GM19463 (cell line): Measurements from ENCODE around the gene NPC1.
A peak's percentile ranks its signal among the peaks of the same experiment; 100 is the strongest.
"Not testable (repeated sequence)": the region's sequence is repeated elsewhere in the genome, so short reads cannot be mapped to it uniquely, and the experiment has no call there.

ENCODE experiments used
- ATAC-seq: cut with Tn5 transposase; IDR thresholded peaks from one replicate; pipeline ENCODE4 v1.9.1; 2021; ENCODE audit warnings: mild to moderate bottlenecking, moderate library complexity; ENCODE audit not compliant: unreplicated experiment

The NPC1 gene

DNA sequence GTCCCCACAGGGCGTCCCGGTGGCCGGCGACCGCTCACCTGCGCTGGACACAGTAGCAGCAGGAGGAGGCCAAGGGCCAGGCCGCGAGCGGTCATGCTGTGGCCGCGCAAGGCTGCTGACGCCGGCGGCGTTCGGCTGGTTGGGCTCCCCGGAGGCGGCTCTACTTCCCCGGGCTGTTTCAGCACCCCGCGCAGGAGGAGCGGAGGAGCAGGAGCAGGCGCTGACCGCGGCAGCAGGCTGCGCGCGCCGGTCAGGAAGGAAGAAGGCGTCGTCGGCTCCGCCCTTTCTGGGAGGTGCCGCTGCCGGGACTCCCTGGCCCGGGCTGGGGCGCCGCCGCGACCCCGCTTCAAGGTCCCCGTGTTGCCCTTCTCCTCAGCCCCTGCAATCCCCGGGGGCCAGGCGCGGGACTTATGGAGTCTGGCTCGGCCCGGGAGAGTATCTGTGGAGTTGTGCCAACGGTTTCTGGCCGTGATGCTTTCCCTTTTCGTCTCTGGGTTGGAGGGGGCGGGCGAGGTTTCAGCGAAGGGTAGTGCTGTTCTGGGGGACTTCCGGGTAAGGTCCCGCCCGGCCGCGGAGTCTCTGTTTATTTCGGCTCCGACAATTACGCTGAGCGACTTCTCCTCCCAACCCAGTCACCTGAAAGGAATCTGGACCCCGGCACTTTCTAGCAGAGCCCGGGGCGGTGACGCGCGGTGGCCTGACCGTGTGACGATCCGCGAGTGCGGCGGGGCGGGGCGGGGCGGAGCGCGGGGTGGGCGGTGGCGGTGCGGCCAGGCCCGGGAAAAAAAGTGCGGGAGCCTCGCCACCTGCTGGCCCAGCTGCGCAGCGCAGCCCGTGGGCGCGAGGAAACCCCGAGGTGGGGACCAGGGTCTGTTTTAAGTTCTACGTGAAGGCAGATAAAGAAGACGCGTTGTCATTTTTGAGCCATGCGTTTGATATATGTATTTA, at the start of gene NPC1:
Gene NPC1, minus strand, starts transcription at position 258 of the 948 bp plus-strand sequence. Its CDS starts 163 bp downstream, at position 95.
- ATAC-seq: peak; percentile 85

DNA sequence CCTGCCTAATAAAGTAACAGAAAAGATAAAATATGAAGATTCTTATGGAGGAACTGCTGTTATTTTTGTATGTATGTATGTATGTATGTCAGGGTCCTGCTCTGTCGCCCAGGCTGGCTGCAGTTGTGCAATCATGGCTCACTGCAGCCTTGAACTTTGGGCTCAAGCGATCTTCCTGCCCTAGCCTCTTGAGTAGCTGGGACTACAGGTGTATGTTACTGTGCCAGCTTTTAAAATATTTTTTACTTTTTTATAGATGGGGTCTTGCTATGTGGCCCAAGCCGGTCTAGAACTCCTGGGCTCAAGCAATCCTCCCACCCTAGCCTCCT, 49.7 kb upstream of the NPC1 start:
- no peak for ATAC-seq

DNA sequence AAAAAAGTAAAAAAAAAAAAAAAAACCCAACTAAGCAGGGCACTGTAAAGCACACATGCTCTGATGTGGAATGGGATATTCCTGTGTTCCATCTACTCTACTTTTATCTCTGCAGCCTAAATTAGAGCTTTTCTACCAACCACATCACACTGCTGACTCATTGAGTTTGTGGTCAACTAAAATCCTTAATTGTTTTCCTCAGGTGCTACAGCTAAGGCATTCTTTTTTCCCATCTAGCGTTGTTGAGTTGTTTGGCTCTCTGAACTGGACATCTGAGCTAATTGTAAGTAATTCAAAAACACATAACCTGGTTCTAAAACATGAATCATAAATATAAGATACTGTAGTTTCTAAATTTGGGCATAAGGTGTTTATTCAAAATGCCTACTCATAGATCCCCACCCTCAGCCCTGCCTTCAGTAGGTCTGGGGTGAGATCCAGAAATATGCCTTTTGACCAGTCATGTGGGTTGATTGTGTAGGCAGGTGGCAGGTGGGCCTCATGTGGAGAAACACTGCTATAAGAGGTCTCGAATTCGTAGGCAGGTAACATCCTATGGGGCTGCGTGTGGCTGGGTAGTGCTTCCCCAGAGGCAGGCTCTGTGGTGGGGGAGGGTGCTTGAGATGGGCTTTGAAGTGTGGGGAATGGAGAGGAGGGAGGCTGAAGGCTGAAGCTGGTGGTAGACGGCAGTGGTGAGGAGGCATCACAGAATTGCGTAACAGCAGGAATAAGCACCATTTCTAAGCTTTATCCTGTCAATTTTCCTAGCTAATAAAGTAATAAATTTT, 49.2 kb upstream of the NPC1 start:
- no peak for ATAC-seq

GRCh38 chr18:23634692-23635091, 48.4 kb upstream of the NPC1 start:
- no peak for ATAC-seq

DNA sequence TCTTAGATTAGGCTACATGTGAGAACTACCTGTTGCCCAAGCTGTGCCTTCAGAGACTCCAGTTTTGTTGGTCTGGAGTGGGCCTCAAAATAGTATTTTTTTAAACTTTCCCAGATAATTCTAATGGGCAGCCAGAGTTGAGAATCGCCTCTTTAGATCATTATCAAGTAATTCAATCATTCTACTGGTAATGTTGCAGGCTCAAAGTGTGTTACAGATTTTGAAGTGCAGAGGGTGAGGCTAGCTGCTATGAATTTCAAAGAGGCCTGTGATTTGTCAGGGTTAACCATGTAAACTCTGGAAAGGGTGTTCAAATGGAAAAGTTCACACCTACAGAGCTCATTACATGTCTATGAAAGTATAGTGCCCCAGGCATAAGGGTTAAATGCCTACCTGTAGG, 46.3 kb upstream of the NPC1 start:
- ATAC-seq: no peak

- ATAC-seq: no peak
Measured at GRCh38 chr18:23631746-23632145, 45.4 kb upstream of the NPC1 start.

DNA sequence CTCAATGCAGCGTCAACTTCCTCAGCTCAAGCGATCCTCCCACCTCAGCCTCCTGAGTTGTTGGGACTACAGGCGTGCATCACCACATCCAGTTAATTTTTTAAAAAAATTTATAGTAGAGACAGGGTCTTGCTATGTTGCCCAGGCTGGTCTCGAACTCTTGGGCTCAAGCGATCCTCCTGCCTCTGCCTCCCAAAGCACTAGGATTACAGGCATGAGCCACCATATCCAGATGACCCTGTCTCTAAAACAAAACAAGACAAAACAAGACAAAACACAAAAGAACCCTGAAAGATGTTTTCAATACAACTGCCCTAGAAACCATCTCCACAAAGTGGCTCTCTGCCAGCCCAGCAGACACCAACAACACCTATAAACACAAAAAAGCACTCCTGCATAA, 45.0 kb upstream of the NPC1 start:
- no peak for ATAC-seq

DNA sequence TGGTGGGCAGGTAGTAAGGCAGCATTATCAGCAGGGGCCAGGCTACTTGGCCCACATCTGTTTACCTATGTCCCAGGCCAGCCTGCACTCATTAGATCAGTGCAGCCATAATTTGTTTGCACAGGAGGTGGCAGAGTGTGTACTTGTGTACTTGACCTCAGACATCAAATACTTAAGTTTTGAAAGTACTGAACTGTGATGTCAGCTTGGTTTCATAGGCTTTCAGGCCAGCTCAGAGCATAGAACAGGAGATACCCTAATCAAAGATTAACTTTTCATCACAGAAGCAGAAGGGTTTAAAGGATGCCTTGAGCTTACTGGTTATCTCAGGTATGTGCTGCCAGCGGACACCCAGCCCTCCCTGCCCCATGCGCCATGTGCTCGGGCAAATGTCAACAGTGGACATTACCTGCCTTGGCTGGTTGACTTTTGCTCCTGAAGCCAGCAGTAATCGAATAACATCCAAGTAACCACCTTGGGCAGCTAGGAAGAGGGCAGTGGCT, 43.2 kb upstream of the NPC1 start:
- peak; percentile 96 for ATAC-seq

GRCh38 chr18:23627970-23628369, 41.7 kb upstream of the NPC1 start:
- ATAC-seq: no peak

GRCh38 chr18:23627321-23627720, 41.0 kb upstream of the NPC1 start:
- no peak for ATAC-seq

DNA sequence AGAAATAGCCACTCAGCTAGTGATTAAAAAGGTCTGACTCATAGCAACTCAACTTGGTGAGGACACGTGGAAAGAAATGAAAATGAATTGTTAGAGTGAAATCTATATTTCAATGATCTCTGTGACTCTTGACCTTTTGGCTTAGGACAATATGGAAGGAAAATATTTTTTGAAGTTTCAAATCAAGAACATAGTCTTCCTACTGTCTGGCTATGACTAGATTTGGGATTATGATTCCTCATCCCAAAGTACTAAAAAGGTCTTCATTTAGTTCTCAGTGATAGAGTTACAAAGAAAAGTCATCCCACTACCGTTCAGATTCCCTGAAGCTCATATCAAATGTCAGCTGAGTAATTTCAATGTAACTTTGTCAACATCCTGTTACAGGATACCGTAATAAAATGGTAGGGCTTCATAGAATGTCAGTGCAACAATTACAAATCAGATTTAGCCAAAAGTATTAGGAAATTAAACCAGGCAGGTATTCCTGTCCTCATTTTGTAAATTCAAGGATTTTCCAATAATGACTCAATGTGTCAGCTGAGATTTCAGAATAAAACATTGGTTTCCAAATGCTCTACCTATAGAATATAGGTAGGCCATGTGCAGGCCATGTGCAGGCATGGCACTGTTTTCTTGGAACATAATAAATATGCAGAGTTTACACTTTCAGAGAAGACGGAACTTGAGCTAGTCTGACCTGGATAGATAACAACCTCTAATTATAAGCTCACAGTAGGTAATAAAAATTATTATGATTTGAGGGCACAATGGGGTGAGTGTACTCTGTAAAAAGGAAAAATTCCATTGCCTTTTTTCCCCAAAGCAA, 40.4 kb upstream of the NPC1 start:
- ATAC-seq: no peak

- ATAC-seq: no peak
Measured at GRCh38 chr18:23623040-23623439, 36.7 kb upstream of the NPC1 start.

- peak; percentile 19 for ATAC-seq
Measured at GRCh38 chr18:23619388-23619881, 33.1 kb upstream of the NPC1 start.

- peak; percentile 51 for ATAC-seq
Measured at GRCh38 chr18:23618862-23619387, 32.6 kb upstream of the NPC1 start.

DNA sequence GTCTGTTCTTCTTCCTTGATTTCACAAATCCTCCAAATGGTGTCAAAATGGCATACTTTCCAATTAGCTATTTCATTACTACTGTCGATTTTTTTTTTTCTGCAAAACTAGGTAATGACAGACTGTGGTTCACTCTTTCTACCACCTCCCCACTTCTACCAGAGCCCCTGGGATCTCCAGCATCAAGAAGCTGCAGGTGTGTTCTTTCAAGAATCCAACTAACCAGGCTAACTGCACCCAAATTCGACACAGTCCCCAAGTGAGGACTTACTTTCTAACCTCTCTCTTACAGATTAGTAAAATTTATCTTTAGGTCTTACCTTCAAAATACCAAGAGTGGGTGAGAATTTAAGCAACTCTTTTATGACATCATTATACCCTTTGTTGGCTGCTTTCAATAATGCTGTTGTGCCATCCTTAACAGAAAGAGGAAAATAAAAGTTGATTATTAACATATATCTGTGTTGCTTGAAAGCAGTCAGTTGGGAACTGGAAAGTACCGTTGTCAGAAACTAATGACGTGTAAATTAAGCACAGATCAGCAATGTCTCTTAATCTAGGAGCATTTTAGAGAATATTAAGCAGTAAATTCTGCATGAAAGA, 31.2 kb upstream of the NPC1 start:
- ATAC-seq: peak; percentile 49

GRCh38 chr18:23616258-23616657, 30.0 kb upstream of the NPC1 start:
- no peak for ATAC-seq

DNA sequence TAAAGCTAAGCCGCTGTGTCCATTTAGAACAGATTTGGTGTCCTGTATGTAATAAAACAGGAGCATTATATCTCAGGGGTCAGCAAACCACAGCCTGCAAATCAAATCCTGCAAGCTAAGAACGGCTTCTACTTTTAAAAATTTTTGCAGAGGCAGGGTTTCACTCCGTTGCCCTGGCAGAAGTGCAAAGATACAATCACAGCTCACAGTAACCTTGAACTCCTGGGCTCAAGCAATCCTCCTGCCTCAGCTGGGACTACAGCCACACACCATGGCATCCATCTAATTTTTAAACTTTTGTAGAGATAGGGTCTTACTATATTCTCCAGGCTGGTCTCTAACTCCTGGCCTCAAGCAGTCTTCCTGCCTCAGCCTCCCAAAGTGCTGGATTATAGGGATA, 28.6 kb upstream of the NPC1 start:
- ATAC-seq: no peak

GRCh38 chr18:23614413-23614812, 28.1 kb upstream of the NPC1 start:
- ATAC-seq: no peak

- ATAC-seq: not testable (repeated sequence)
Measured at GRCh38 chr18:23613091-23613475, 26.8 kb upstream of the NPC1 start.

- peak; percentile 49 for ATAC-seq
Measured at GRCh38 chr18:23612434-23613090, 26.3 kb upstream of the NPC1 start.
